HG02798 (cell line): ENCODE measurements around the gene CYB561.

Experiments
- ATAC-seq: cut with Tn5 transposase; IDR thresholded peaks from one replicate; pipeline ENCODE4 v1.9.1; 2021; ENCODE audit warnings: mild to moderate bottlenecking; ENCODE audit not compliant: unreplicated experiment, poor library complexity

Gene CYB561

GRCh38 chr17:63437287-63438091 is 8.6 kb downstream of the CYB561 start:
- no peak for ATAC-seq

GRCh38 chr17:63436523-63437110 is 9.5 kb downstream of the CYB561 start:
- no peak for ATAC-seq

GRCh38 chr17:63435681-63436522 is 10.2 kb downstream of the CYB561 start:
- ATAC-seq, result no peak

GRCh38 chr17:63434951-63435571 is 11.0 kb downstream of the CYB561 start:
- ATAC-seq, result no peak

- ATAC-seq, result no peak
These were observed 12.1 kb downstream of the CYB561 start for GRCh38 chr17:63433746-63434591.

GRCh38 chr17:63431939-63432804 is 13.9 kb downstream of the CYB561 start:
- ATAC-seq, result no peak

- no peak for ATAC-seq
These were observed 14.5 kb downstream of the CYB561 start for GRCh38 chr17:63431618-63431938.

GRCh38 chr17:63430223-63430622 is 15.9 kb downstream of the CYB561 start:
- ATAC-seq, result no peak

GRCh38 chr17:63429766-63430165 is 16.3 kb downstream of the CYB561 start:
- no peak for ATAC-seq

- ATAC-seq, result no peak
These were observed 19.2 kb downstream of the CYB561 start for GRCh38 chr17:63426917-63427308.

GRCh38 chr17:63426041-63426916 is 19.8 kb downstream of the CYB561 start:
- no peak for ATAC-seq

- ATAC-seq, result peak; percentile 61
These were observed 20.6 kb downstream of the CYB561 start for GRCh38 chr17:63425483-63425882.

GRCh38 chr17:63423963-63424362 is 22.1 kb downstream of the CYB561 start:
- no peak for ATAC-seq

- no peak for ATAC-seq
These were observed 22.7 kb downstream of the CYB561 start for GRCh38 chr17:63423251-63423950.

GRCh38 chr17:63421681-63422645 is 24.1 kb downstream of the CYB561 start:
- ATAC-seq, result no peak
